CD4-positive, alpha-beta T cell treated with Interleukin-17A for 4 hours (primary cell): ENCODE measurements around the gene HOXD4.

Source experiments
- DNase-seq: peaks from one replicate; pipeline ENCODE4 v3.0.0-alpha.2; 2020; ENCODE audit warnings: mixed read lengths

The HOXD4 gene

GRCh38 chr2:176193048-176193447 lies 41.7 kb downstream of the HOXD4 start:
- DNase-seq = no peak

GRCh38 chr2:176199902-176200301 lies 48.6 kb downstream of the HOXD4 start:
- no peak for DNase-seq

GRCh38 chr2:176200971-176201370 lies 49.6 kb downstream of the HOXD4 start:
- DNase-seq = no peak

- DNase-seq = no peak
Observed at GRCh38 chr2:176202491-176202890, 51.1 kb downstream of the HOXD4 start.
